Mesenchymal stem cell (in vitro differentiated cells and primary cell): ENCODE data around the gene CD46.

Experiments
- DNase-seq: peaks from one replicate; pipeline ENCODE4 v3.0.0-alpha.2; 2013
- H2AFZ ChIP-seq: one replicate; pipeline ENCODE4 v1.6.1; 2013; ENCODE audit warnings: low read depth, mild to moderate bottlenecking, control low read depth, inconsistent platforms, low read length, moderate library complexity
- H2AK5ac ChIP-seq: 2 replicates; pipeline ENCODE4 v1.6.1; 2013; ENCODE audit warnings: low read length, moderate library complexity, mild to moderate bottlenecking, inconsistent platforms; ENCODE audit not compliant: severe bottlenecking
- H2BK120ac ChIP-seq: one replicate; pipeline ENCODE4 v1.6.1; 2013; ENCODE audit warnings: low read depth, mild to moderate bottlenecking, inconsistent platforms, low read length, moderate library complexity
- H2BK12ac ChIP-seq, 2 experiments: one replicate each; pipeline ENCODE4 v1.6.1; 2013; ENCODE audit warnings: inconsistent platforms in 2 of 2, low read length in 2 of 2, mild to moderate bottlenecking in 2 of 2, moderate library complexity in 2 of 2, control low read depth in 1 of 2
- H2BK15ac ChIP-seq: one replicate; pipeline ENCODE4 v1.6.1; 2013; ENCODE audit warnings: mild to moderate bottlenecking, low read depth, inconsistent platforms; ENCODE audit not compliant: poor library complexity, severe bottlenecking
- H2BK5ac ChIP-seq: 2 replicates; pipeline ENCODE4 v1.6.1; 2013; ENCODE audit warnings: low read depth, mild to moderate bottlenecking, low read length, control low read depth, inconsistent platforms; ENCODE audit not compliant: poor library complexity, severe bottlenecking
- H3K14ac ChIP-seq, 2 experiments: one replicate each; pipeline ENCODE4 v1.6.1; 2013; ENCODE audit warnings: inconsistent platforms in 2 of 2, low read length in 2 of 2, control low read depth in 1 of 2, mild to moderate bottlenecking in 1 of 2, moderate library complexity in 1 of 2
- H3K18ac ChIP-seq, 2 experiments: one replicate each; pipeline ENCODE4 v1.6.1; 2013; ENCODE audit warnings: inconsistent platforms in 2 of 2, low read length in 2 of 2, control low read depth in 1 of 2, low read depth in 1 of 2, mild to moderate bottlenecking in 1 of 2
- H3K23ac ChIP-seq, 2 experiments: one replicate each; pipeline ENCODE4 v1.6.1; 2013; ENCODE audit warnings: inconsistent platforms in 2 of 2, low read length in 2 of 2, mild to moderate bottlenecking in 2 of 2, moderate library complexity in 2 of 2, control low read depth in 1 of 2
- H3K27ac ChIP-seq: 2 replicates; pipeline ENCODE4 v1.5.1; 2013; ENCODE audit warnings: mild to moderate bottlenecking, moderate library complexity, low read length, control low read depth, inconsistent platforms; ENCODE audit not compliant: poor library complexity, severe bottlenecking
- H3K27me3 ChIP-seq, 2 experiments: 2 replicates each; pipeline versions ENCODE4 v1.6.1 to v1.7.0; 2013; ENCODE audit warnings: low read length in 2 of 2, mild to moderate bottlenecking in 2 of 2, moderate library complexity in 2 of 2, control low read depth in 1 of 2, inconsistent platforms in 1 of 2; ENCODE audit not compliant: control insufficient read depth in 1 of 2, insufficient read depth in 1 of 2
- H3K36me3 ChIP-seq, 2 experiments: 2 replicates each; pipeline versions ENCODE4 v1.6.1 to v1.7.0; 2013; ENCODE audit warnings: low read length in 2 of 2, control low read depth in 1 of 2, inconsistent platforms in 1 of 2, low read depth in 1 of 2, mild to moderate bottlenecking in 1 of 2; ENCODE audit not compliant: insufficient read depth in 2 of 2, control insufficient read depth in 1 of 2
- H3K4ac ChIP-seq, 2 experiments: one replicate each; pipeline ENCODE4 v1.6.1; 2013; ENCODE audit warnings: inconsistent platforms in 2 of 2, low read length in 2 of 2, mild to moderate bottlenecking in 2 of 2, moderate library complexity in 2 of 2, control low read depth in 1 of 2, low read depth in 1 of 2
- H3K4me1 ChIP-seq: 2 replicates; pipeline ENCODE4 v1.6.1; 2013; ENCODE audit warnings: low read depth, low read length, control low read depth; ENCODE audit not compliant: control insufficient read depth, insufficient read depth
- H3K4me2 ChIP-seq: 2 replicates; pipeline ENCODE4 v1.6.1; 2013; ENCODE audit warnings: low read length, mild to moderate bottlenecking, inconsistent platforms; ENCODE audit not compliant: poor library complexity, severe bottlenecking
- H3K4me3 ChIP-seq, 2 experiments: 2 replicates each; pipeline versions ENCODE4 v1.5.1 to v1.7.0; 2013; ENCODE audit warnings: low read length in 2 of 2, mild to moderate bottlenecking in 2 of 2, control low read depth in 1 of 2, low read depth in 1 of 2; ENCODE audit not compliant: insufficient read depth in 1 of 2
- H3K79me1 ChIP-seq: replicated peaks from 2 replicates; pipeline ENCODE4 v1.6.1; 2013; ENCODE audit warnings: mild to moderate bottlenecking, control low read depth, low read length, inconsistent platforms; ENCODE audit not compliant: poor library complexity, severe bottlenecking
- H3K9ac ChIP-seq: 2 replicates; pipeline ENCODE4 v1.7.0; 2013; ENCODE audit warnings: mild to moderate bottlenecking, low read length, moderate library complexity
- H3K9me3 ChIP-seq: 2 replicates; pipeline ENCODE4 v1.7.0; 2013; ENCODE audit warnings: mild to moderate bottlenecking, low read length; ENCODE audit not compliant: control insufficient read depth
- H4K8ac ChIP-seq: one replicate; pipeline ENCODE4 v1.6.1; 2013; ENCODE audit warnings: inconsistent platforms, mild to moderate bottlenecking, low read length, moderate library complexity
- H4K91ac ChIP-seq: one replicate; pipeline ENCODE4 v1.6.1; 2013; ENCODE audit warnings: mild to moderate bottlenecking, low read length, inconsistent platforms
- WGBS: methylation state at CpG from one replicate; pipeline ENCODE4 v1.1.7; 2013; ENCODE audit warnings: mixed read lengths; 5-methylcytosine and 5-hydroxymethylcytosine counted together

The CD46 gene

DNA sequence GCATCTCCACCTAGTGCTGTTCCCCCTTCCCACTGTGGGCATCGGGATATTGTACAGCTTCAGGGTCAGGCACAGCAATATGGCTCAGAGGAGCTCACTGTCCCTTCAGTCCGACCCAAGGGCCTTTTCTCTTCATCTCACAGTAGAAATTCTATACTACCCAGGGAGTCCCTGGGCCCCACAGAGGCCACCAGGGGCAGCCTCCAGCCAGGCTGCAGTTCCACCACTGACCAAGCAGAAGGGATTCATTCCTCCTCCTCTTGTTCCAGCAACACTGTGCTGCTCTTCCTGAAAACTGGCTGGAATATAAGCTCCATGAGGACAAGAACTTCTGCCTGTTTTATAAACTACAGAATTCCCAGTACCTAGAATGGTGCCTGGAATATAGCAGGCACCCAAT lies 88.5 kb downstream of the CD46 start:
- Histone ChIP-seq H4K8ac (peak overlapping the region; percentile 0), H3K23ac (no peak overlapping the region), H3K18ac (no peak overlapping the region), H3K4ac (no peak overlapping the region), H2AFZ (no peak overlapping the region), H2BK120ac (no peak overlapping the region), H3K14ac (no peak overlapping the region), H2BK15ac (no peak overlapping the region), H3K4me1 (peaks cover 1% of the 10 kb centered on the region), H3K4me3 (no peak overlapping the region), H3K9me3 (no peaks in the 10 kb centered on the region), H2BK5ac (no peak overlapping the region), H2BK12ac (no peak overlapping the region), H3K79me1 (peaks cover 20% of the 10 kb centered on the region), H2AK5ac (no peak overlapping the region), H3K9ac (no peak overlapping the region), H3K4me2 (no peak overlapping the region), H4K91ac (no peak overlapping the region), H3K36me3 (peaks cover 0 to 5% of the 10 kb centered on the region in 2 experiments), H3K27ac (no peak overlapping the region), H3K27me3 (no peaks in the 10 kb centered on the region)
- 96% methylated on average over 2 of the region's 2 CpGs for WGBS
- DNase-seq, result no peak

DNA sequence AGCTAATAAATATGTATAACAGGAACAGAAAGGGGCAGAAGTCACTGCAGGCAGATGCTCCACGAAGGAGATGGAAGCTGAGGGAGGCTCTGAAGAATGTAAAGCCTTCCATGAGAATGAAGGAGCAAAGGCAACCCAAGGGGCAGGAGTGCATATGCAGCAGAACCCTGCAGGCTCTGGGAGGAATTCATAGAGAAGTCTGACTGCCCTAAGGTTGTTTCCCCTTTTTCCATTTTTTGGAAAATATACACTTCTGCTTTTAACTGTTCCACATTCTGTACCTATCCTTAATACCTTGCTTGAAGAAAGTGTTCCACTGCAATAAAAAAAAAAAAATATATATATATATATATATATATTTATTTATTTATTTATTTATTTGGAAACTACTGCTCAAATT lies 89.4 kb downstream of the CD46 start:
- H3K9ac ChIP-seq, result no peak overlapping the region
- no peak overlapping the region for H3K23ac ChIP-seq
- no peak overlapping the region for H4K91ac ChIP-seq
- H3K27ac ChIP-seq, result no peak overlapping the region
- no peak overlapping the region for H4K8ac ChIP-seq
- no peak overlapping the region for H2BK12ac ChIP-seq
- no peak overlapping the region for H3K4me3 ChIP-seq
- no peaks in the 10 kb centered on the region for H3K27me3 ChIP-seq
- H3K79me1 ChIP-seq, result peaks cover 22% of the 10 kb centered on the region
- H3K9me3 ChIP-seq, result no peaks in the 10 kb centered on the region
- no peak overlapping the region for H2AK5ac ChIP-seq
- no peak for DNase-seq
- no peak overlapping the region for H3K14ac ChIP-seq
- WGBS, result 92% methylated on average over 1 of the region's 1 CpG
- H2AFZ ChIP-seq, result no peak overlapping the region
- H3K18ac ChIP-seq, result no peak overlapping the region
- no peak overlapping the region for H2BK15ac ChIP-seq
- H3K4ac ChIP-seq, result no peak overlapping the region
- no peak overlapping the region for H2BK5ac ChIP-seq
- no peak overlapping the region for H2BK120ac ChIP-seq
- peaks cover 1% of the 10 kb centered on the region for H3K4me1 ChIP-seq
- H3K36me3 ChIP-seq, result peaks cover 0 to 5% of the 10 kb centered on the region in 2 experiments
- H3K4me2 ChIP-seq, result no peak overlapping the region

GRCh38 chr1:207841901-207842300 lies 90.0 kb downstream of the CD46 start:
- Histone ChIP-seq H3K4me2 (no peak overlapping the region), H3K18ac (no peak overlapping the region), H3K9me3 (no peaks in the 10 kb centered on the region), H3K79me1 (peaks cover 22% of the 10 kb centered on the region), H3K4me3 (no peak overlapping the region), H2BK5ac (no peak overlapping the region), H3K27me3 (no peaks in the 10 kb centered on the region), H3K4ac (no peak overlapping the region), H2BK120ac (no peak overlapping the region), H2BK15ac (no peak overlapping the region), H4K91ac (no peak overlapping the region), H2AK5ac (no peak overlapping the region), H3K4me1 (peaks cover 1% of the 10 kb centered on the region), H3K27ac (no peak overlapping the region), H3K36me3 (peaks cover 0 to 5% of the 10 kb centered on the region in 2 experiments), H3K14ac (no peak overlapping the region), H3K9ac (no peak overlapping the region), H4K8ac (peak overlapping the region; percentile 50), H2AFZ (no peak overlapping the region), H2BK12ac (peak overlapping the region in 1 of 2 experiments; percentile 1), H3K23ac (no peak overlapping the region)
- no peak for DNase-seq
- 80% methylated on average over 3 of the region's 4 CpGs for WGBS

GRCh38 chr1:207842506-207842905 lies 90.7 kb downstream of the CD46 start:
- Histone ChIP-seq H2BK120ac (no peak overlapping the region), H3K4me2 (no peak overlapping the region), H2BK15ac (no peak overlapping the region), H2BK5ac (no peak overlapping the region), H3K4me3 (no peak overlapping the region), H3K79me1 (peaks cover 21% of the 10 kb centered on the region), H2BK12ac (no peak overlapping the region), H2AK5ac (no peak overlapping the region), H3K14ac (no peak overlapping the region), H2AFZ (no peak overlapping the region), H3K9ac (no peak overlapping the region), H3K27me3 (no peaks in the 10 kb centered on the region), H3K4me1 (no peaks in the 10 kb centered on the region), H4K8ac (no peak overlapping the region), H3K23ac (no peak overlapping the region), H4K91ac (no peak overlapping the region), H3K9me3 (no peaks in the 10 kb centered on the region), H3K18ac (no peak overlapping the region), H3K36me3 (peaks cover 0 to 3% of the 10 kb centered on the region in 2 experiments), H3K27ac (no peak overlapping the region), H3K4ac (no peak overlapping the region)
- over 99% methylated on average over 5 of the region's 6 CpGs for WGBS
- no peak for DNase-seq
